Nephron (organoid): Measurements from ENCODE around the gene HOXA7.
A peak's percentile ranks its signal among the peaks of the same experiment; 100 is the strongest.

Source experiments
- H3K27ac Mint-ChIP-seq, 3 experiments: 2 replicates each; pipeline ENCODE4 v1.8.0; 2020; ENCODE audit warnings: mixed read lengths in 3 of 3, mild to moderate bottlenecking in 2 of 3, moderate library complexity in 1 of 3
- H3K27me3 Mint-ChIP-seq: 2 replicates; pipeline ENCODE4 v1.8.0; 2021; ENCODE audit warnings: low read depth, mild to moderate bottlenecking, moderate library complexity, mixed read lengths
- H3K36me3 Mint-ChIP-seq: 2 replicates; pipeline ENCODE4 v1.8.0; 2020; ENCODE audit warnings: low read depth, mixed read lengths
- H3K4me1 Mint-ChIP-seq: 2 replicates; pipeline ENCODE4 v1.8.0; 2020; ENCODE audit warnings: mixed read lengths
- H3K4me3 Mint-ChIP-seq, 3 experiments: 2 replicates each; pipeline ENCODE4 v1.8.0; 2020; ENCODE audit warnings: mild to moderate bottlenecking in 3 of 3, mixed read lengths in 3 of 3, moderate library complexity in 2 of 3
- H3K9me3 Mint-ChIP-seq: 2 replicates; pipeline ENCODE4 v1.8.0; 2020; ENCODE audit warnings: mixed read lengths
- CTCF ChIP-seq, 3 experiments: fragments of 200-600 bp; sonication (generic); IDR thresholded peaks; one replicate each; pipeline ENCODE4 v1.5.0; 2021; ENCODE audit warnings: antibody characterized with exemption in 3 of 3; ENCODE audit not compliant: unreplicated experiment in 3 of 3

HOXA7 gene

GRCh38 chr7:27202862-27203134 is 46.3 kb upstream of the HOXA7 start:
- H3K4me1 Mint-ChIP-seq: peaks cover 30% of the 10 kb centered on the region
- H3K4me3 Mint-ChIP-seq: no peak overlapping the region
- TF ChIP-seq CTCF (IDR thresholded peaks at IDR 0.05; ENCODE audit: unreplicated experiment in 3 of 3): no peak
- H3K36me3 Mint-ChIP-seq: no peaks in the 10 kb centered on the region
- no peak overlapping the region for H3K27ac Mint-ChIP-seq
- H3K27me3 Mint-ChIP-seq: peaks cover 98% of the 10 kb centered on the region
- peaks cover 2% of the 10 kb centered on the region for H3K9me3 Mint-ChIP-seq

DNA sequence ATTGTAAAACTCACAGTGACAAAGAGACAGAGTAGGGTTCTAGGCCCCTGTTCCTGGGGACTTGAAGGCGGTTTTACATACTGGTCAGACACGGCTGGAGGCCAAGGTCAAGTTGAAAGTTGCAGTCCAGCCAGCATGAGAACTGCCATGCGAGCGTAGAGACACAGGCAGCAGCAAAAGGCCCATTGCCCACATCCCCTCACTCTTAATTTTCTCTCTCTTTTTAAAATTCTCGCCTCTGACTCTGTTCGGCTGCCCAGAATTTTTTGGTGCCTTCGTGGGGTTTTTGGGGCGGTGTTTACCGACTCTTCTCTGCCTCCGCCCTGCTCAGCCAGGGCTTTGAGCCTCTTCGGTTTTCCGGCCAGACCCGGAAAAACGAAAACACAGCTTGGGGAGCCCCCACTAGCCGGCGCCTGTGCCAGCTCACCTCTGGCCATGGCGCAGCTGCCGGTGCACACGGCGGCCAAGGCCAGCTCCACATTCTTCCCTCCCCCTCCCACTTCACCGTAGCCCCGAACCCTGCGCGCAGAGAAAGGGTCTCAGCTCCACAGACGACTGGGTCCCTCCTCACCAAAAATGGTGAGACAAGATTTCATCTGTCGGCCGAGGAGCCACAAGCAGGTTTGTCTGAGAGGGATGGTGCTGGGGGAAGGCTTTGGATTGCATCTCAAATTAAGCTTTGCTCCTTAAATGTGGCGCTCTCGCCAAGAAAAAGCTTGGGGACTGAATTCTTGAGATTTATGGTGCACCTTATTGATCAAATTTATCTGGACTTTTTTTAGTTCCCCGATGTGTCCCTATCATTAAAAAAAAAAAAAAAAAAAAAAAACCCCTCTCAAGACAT is 45.8 kb upstream of the HOXA7 start:
- peak overlapping the region; percentile 18 to 82 (median 23) for H3K4me3 Mint-ChIP-seq
- no peak overlapping the region for H3K27ac Mint-ChIP-seq
- TF ChIP-seq CTCF (IDR thresholded peaks at IDR 0.05; ENCODE audit: unreplicated experiment in 3 of 3): no peak

DNA sequence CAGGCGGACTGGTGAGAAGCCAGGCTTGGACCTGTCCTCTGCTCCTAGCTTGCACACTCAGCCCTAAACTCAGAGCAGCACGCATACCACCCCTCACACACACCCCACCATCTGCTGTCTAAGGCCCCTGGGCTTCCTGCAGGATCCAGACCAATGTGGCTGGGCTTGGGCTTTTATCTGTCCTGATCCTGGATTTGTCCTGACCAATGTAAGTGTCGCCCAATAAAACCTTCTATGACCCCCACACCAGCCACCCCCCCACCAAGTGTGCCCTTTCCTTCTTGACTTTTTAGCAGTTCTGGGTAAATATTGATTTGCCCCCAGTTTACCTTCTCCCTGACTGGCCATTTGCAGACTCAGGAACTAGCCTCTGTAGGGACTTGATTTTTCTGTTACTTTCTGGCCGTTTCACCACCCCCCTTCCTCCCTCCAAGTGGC is 45.1 kb upstream of the HOXA7 start:
- H3K27ac Mint-ChIP-seq: no peak overlapping the region
- H3K36me3 Mint-ChIP-seq: no peaks in the 10 kb centered on the region
- peaks cover 30% of the 10 kb centered on the region for H3K4me1 Mint-ChIP-seq
- H3K9me3 Mint-ChIP-seq: peaks cover 2% of the 10 kb centered on the region
- peak overlapping the region; percentile 70 to 82 (median 79) for H3K4me3 Mint-ChIP-seq
- peaks cover 98% of the 10 kb centered on the region for H3K27me3 Mint-ChIP-seq
- TF ChIP-seq CTCF (IDR thresholded peaks at IDR 0.05; ENCODE audit: unreplicated experiment in 3 of 3): no peak

More for the DNA sequence above, 45.8 kb upstream of the HOXA7 start:
- Mint-ChIP-seq H3K27me3 (peaks cover 98% of the 10 kb centered on the region), H3K4me1 (peaks cover 30% of the 10 kb centered on the region), H3K36me3 (no peaks in the 10 kb centered on the region), H3K9me3 (peaks cover 2% of the 10 kb centered on the region)

- H3K4me3 Mint-ChIP-seq: peak overlapping the region; percentile 70 to 82 (median 79)
- peaks cover 98% of the 10 kb centered on the region for H3K27me3 Mint-ChIP-seq
- no peaks in the 10 kb centered on the region for H3K36me3 Mint-ChIP-seq
- H3K4me1 Mint-ChIP-seq: peaks cover 29% of the 10 kb centered on the region
- no peak overlapping the region for H3K27ac Mint-ChIP-seq
- H3K9me3 Mint-ChIP-seq: no peaks in the 10 kb centered on the region
- TF ChIP-seq CTCF (IDR thresholded peaks at IDR 0.05; ENCODE audit: unreplicated experiment in 3 of 3): no peak
Observed at GRCh38 chr7:27200761-27201579, 44.5 kb upstream of the HOXA7 start.

DNA sequence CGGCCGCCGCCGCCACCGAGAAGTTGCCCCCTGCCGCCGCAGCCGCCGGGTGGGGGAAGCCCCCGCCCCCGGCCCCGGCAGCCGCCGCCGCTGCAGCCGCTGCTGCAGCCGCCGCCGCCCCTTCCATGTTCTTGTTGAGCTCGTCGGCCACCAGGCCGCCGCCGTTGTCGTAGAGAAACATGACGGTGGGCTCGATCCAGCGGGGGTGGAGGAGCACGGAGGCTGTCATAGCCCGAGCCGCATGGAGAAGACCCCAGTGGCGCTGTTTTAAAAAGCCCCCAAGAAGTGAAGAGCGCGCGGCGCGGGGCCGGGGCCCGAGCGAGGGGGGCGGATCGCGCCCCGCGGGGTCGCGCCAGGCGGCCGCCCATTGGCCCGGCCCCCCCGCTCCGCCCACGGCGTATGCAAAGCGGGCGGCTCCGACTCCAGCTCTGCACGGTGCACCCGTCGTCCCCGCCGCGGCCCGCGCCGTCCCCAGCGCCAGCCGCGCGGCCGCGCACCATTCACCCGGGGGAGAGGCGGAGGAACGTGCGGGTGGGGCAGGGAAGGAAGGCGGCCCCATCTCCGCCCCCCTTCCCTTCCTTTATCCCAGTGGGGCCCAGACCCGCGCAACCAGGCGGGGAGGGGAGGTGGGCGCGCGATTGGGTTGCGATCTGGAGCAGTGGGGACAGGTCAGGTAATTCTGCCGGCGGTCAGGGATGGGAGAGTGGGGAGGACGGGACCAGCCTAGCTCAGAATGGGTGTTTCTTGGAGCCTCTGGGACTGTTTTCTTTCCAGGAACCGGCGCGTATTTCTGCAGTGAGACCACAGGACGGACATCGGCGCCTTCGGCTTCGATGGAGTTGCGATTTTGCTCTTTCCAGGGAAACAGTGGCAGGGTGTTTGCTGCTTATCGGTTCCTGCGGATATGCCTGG is 43.6 kb upstream of the HOXA7 start, which contains the start of gene HOXA13:
TSS of gene HOXA13 (minus strand) at position 243 of the 912 bp plus-strand sequence. CDS start at position 229, 14 bp downstream.
- Mint-ChIP-seq H3K4me3 (peak within 1 kb of the TSS; percentile 82 to 89 (median 85)), H3K4me1 (peaks cover 23% of the 10 kb centered on the region), H3K27ac (no peak within 1 kb of the TSS), H3K36me3 (no peaks in the 10 kb centered on the region), H3K27me3 (peaks cover 98% of the 10 kb centered on the region), H3K9me3 (no peaks in the 10 kb centered on the region)
- no peak for TF ChIP-seq CTCF (IDR thresholded peaks at IDR 0.05; ENCODE audit: unreplicated experiment in 3 of 3)
